LNCaP clone FGC (cell line): ENCODE measurements around the gene LIPT2.
"Not testable (repeated sequence)": the region's sequence is repeated elsewhere in the genome, so short reads cannot be mapped to it uniquely, and the experiment has no call there.

Experiments
- DNase-seq: peaks from one replicate; pipeline ENCODE4 v3.0.0-alpha.2; 2011; ENCODE audit warnings: low read depth
- H3K4me3 ChIP-seq: 2 replicates; pipeline ENCODE4 v1.5.1; 2011; ENCODE audit warnings: mild to moderate bottlenecking, low read depth, low read length, control low read depth
- CTCF ChIP-seq: IDR thresholded peaks from 2 replicates; pipeline ENCODE4 v1.5.1; 2012; ENCODE audit warnings: mild to moderate bottlenecking; ENCODE audit not compliant: control insufficient read depth, insufficient read depth; ENCODE audit errors: extremely low read depth

The LIPT2 gene

GRCh38 chr11:74492974-74493790 lies at the start of gene LIPT2:
Gene LIPT2 (minus strand): TSS chr11:74493724. CDS start chr11:74493703, 21 bp downstream.
- peak; percentile 96 for DNase-seq
- peak within 1 kb of the TSS; percentile 58 for H3K4me3 ChIP-seq
- no peak; the same call in 1 of the 2 replicates for TF ChIP-seq CTCF

DNA sequence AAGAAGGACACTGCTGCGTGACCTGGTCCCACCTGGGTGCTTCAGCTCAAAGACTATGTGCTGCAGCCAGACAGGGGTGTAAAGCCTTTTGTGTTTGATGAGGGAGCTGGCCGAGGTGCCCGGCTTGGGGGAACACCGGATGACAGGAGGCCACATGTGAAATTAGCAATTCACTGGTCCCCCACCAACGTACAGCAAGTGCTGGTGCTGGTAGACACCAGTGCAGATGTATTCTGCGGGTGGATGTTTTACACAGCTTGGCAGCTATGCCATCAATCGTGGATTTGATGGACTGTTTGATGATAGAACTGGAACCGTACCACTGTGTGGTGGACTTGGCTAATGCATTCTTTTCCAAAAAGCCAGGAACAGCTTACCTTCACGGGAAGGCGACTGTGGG lies 47.9 kb upstream of the LIPT2 start:
- DNase-seq: no peak
- no peak for TF ChIP-seq CTCF

DNA sequence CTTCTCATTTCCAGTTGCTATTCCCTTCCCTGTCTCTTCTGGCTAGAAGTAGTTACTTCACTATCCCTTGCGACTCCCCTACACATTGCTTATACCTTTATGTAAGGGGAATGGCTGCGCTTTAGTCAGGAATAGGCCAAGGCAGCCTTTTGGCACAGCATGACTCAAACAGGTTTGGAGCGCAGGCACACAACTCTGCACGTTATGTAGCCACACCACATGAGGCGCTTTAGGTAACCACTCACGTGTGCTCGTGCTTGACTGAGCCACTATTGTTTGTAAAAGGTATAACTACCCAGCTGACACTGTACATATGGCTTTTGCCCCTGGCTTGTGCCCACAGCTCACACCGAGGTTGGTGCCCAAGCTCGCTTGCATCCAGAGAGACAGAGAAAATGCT lies 46.7 kb upstream of the LIPT2 start:
- no peak for DNase-seq
- no peak overlapping the region for H3K4me3 ChIP-seq
- TF ChIP-seq CTCF: no peak

More for the DNA sequence above, 47.9 kb upstream of the LIPT2 start:
- H3K4me3 ChIP-seq: no peak overlapping the region

GRCh38 chr11:74538680-74539079 lies 45.2 kb upstream of the LIPT2 start:
- no peak for DNase-seq
- H3K4me3 ChIP-seq: no peak overlapping the region
- TF ChIP-seq CTCF: no peak

DNA sequence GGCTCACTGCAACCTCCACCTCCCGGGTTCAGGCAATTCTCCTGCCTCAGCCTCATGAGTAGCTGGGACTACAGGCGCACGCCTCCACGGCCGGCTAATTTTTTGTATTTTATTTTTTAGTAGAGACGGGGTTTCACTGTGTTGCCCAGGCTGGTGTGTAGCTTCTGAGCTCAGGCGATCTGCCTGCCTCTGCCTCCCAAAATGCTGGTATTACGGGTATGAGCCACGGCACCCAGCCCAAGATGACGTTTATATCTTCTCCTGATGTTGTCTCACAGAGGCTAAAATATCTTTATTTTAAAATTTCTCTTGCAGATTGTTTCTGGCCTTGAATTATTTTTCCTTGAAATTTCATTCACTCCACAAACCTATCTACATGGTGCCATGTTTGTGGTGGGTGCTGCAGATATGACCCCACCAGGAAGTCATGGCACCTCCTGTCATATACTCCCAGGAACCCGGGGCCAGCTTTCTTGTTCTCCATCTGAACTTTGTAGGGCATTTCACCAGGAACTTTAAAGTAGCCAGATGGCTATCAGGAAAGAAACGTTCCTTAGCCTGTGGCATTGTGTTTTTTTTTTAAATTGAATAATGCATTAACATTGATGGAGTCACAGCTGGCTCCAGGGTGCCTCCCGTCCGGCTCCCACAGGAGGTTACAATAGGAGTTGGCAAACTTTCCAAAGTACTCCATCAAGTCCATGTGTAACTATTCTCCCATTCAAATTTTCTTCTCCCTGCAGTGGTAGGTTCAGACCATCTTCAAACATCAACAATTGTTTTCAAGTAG lies 42.0 kb upstream of the LIPT2 start:
- DNase-seq: no peak
- no peak for TF ChIP-seq CTCF
- no peak overlapping the region for H3K4me3 ChIP-seq

DNA sequence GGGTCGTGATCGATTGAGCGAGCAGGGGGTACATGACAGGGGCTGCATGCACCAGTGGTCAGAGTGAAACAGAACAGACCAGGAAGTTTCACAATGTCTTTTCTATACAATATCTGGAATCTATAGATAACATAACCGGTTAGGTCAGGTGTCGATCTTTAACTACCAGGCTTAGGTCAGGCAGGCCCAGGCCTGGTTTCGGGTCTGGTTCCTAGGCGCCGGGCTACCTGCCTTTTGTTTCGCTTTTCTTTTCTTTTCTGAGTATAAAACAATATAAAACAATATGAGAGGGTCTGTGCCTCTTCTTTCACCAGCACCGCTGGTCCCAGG lies 41.4 kb upstream of the LIPT2 start:
- not testable (repeated sequence) for DNase-seq, H3K4me3 ChIP-seq

DNA sequence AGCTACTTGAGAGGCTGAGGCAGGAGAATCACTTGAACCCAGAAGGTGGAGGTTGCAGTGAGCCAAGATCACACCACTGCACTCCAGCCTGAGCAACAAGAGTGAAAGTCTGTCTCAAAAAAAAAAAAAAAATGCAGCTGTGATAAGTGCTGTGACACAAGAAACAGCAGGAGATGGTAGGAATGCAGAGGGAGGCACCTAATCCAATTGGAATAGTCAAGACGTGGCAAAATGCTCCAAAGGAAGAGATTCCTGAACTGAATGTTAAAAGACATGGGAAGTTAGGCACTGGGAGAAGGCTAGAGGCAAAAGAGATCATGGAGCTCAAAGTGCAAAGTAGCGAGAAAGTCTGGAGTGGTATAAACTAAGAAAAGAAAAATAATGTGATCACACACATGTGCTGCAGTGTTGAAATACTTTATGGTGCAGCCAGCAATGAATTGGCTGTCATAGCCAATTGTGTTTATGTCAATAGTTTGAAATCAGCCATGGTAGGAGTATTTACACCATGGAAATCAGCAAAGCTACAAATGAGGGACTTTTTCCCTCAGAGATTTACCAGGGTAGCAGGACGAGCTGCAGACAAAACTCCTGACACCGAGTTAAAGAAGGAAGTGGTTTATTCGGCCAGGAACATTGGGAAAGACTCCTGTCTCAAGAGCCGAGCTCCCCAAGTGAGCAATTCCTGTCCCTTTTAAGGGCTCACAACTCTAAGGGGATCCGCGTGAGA lies 40.9 kb upstream of the LIPT2 start:
- H3K4me3 ChIP-seq: no peak overlapping the region
- DNase-seq: no peak

More for the DNA sequence above, 40.9 kb upstream of the LIPT2 start:
- no peak for TF ChIP-seq CTCF
